Measurements from ENCODE around the gene SCLY.
"Not testable (repeated sequence)": the region's sequence is repeated elsewhere in the genome, so short reads cannot be mapped to it uniquely, and the experiment has no call there.

The SCLY gene

GRCh38 chr2:238042090-238042489, 18.7 kb upstream of the SCLY start:
- DNase-seq = no peak

- DNase-seq = no peak
Measured at GRCh38 chr2:238042849-238043584, 17.8 kb upstream of the SCLY start.

GRCh38 chr2:238043851-238044250, 16.9 kb upstream of the SCLY start:
- no peak for DNase-seq

DNA sequence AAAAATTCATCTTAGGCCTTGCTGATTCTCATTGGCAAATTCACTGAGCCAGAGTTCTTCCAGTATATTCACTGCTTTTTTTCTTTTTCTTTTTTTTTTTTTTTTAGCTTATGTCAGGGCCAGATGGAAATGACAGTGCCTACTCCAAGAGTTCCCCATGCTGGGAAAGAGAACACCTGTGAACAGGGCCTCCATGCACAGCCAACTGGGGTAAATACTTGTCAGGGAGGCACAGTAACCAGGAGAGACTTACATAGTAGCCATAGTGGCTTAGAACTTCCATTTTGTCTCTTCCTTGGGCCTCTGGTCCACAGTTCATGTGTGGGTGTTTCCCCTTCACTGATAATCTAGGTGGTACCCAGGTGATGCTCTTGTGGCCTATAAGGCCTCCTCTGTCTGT, 15.2 kb upstream of the SCLY start:
- no peak for DNase-seq

- DNase-seq = no peak
Measured at GRCh38 chr2:238046725-238047270, 14.0 kb upstream of the SCLY start.

DNA sequence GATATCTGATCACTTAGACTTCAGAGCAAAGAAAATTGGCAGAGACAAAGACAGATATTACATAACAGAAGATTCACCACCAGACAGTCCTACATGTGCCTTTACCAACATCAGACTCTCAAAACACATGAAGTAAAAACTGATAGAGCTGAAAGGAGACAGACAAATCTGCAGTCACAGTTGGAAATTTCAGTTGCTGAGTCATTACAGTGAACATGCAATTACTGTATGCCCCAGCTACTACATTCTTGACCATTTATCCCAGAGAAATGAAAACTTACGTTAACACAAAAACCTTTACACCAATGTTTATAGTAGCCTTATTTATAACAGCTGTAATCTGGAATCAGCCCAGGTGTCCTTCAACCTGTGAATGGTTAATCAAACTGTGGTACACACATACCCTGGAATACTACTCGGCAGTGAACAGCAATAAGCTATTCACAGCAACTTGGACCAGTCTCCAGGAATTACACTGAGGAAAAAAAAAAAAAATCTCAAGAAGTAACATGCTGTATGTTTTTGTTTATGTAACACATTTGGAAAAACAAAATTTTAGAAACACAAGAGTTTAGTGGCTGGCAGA, 7.5 kb upstream of the SCLY start:
- DNase-seq = no peak

DNA sequence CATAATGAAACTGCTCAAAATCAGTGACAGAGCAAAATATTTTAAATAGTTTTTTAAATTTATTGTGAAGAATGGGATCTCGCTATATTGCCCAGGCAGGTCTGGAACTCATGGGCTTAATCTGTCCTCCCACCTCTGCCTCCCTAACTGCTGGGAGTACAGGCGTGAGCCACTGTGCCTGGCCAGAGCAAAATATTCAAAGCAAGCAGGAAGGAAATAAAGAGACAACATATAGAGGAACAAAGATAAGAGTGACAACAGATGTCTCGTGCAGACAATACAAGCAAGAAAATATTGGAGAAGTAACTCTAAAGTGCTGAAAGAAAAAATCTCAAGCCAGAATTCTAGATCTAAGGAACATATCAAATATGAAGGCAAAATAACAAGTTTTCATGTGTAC, 5.0 kb upstream of the SCLY start:
- DNase-seq = no peak

DNA sequence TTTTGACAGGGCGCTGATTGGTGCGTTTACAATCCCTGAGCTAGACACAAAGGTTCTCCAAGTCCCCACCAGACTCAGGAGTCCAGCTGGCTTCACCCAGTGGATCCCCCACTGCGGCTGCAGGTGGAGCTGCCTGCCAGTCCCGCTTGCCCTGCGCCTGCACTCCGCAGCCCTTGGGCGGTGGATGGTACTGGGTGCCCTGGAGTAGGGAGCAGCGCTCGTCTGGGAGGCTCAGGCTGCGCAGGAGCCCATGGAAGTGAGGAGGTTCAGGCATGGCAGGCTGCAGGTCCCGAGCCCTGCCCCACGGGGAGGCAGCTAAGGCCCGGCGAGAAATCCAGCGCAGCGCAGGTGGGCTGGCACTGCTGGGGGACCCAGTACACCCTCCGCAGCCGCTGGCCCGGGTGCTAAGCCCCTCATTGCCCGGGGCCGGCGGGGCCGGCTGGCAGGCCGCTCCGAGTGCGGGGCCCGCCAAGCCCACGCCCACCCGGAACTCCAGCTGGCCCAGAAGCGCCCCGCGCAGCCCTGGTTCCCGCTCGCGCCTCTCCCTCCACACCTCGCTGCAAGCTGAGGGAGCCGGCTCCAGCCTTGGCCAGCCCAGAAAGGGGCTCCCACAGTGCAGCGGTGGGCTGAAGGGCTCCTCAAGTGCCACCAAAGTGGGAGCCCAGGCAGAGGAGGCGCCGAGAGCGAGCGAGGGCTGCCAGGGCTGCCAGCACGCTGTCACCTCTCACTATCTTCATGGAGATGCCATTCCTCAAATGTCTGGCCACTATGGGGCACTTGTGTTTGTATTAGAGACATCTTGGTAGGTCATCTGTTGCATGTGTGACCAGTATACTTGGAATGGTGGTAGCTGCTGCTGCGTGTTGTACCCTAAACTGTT, 2.9 kb upstream of the SCLY start:
- DNase-seq = not testable (repeated sequence)

- DNase-seq = no peak
Measured at GRCh38 chr2:238059505-238059904, 1.3 kb upstream of the SCLY start.

DNA sequence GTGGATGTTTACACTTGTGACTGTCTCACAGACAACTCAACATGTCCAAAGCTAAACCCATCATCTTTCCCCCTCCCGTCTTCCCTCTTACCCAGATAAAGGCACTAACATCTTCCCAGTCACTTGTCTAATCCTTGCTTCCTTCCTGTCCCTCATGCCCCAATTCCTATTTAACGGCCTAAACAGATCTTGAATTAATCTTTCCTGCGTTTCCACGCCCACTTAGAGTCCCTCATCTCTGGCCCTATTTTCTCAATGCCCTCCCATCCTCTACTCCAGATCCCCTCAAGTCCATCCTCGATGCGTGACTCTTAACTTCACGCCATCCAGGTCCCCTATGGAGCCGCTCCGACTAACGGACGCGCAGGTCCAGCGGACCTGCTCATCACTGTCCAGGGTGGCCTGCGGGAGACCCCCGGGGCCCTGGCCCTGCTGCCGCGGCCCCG, 682 bp upstream of the SCLY start:
- DNase-seq = no peak

GRCh38 chr2:238061315-238062202, 758 bp downstream of the SCLY start:
- DNase-seq = no peak

DNA sequence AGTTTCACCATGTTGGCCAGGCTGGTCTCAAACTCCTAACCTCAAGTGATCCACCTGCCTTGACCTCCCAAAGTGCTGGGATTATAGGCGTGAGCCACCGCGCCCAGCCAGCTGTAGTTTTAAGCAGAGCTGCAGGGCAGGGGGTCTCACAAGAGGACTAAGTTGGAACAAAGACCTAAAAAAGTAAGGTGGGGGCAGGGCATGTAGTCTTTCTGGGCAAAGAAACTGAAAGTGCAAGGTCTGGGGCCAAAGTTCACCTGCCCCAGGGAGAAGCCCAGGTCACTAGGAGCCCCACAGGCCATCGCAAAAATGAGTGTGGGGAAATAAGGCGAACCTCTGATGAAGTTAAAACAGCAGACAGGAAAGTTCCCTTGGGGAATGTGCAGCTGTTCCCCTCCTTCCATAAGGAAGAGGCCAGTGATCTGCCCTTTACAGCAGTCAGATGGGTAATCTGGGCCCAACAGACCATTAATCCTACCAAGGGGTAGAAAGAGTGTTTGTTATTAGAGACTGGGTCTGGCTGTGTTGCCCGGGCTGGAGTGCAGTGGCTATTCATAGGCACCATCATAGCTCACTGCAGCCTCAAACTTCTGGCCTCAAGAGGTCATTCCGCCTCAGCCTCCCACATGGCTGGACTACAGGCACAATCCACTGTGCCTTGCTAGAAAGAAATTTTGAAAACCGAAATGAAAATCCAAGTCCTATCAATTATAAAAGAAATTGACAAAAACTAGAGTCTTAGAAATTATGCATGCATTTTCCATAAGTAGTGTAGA, 2.8 kb downstream of the SCLY start:
- no peak for DNase-seq

GRCh38 chr2:238064376-238064775, 3.6 kb downstream of the SCLY start:
- no peak for DNase-seq

GRCh38 chr2:238065071-238065846, 4.5 kb downstream of the SCLY start:
- no peak for DNase-seq

DNA sequence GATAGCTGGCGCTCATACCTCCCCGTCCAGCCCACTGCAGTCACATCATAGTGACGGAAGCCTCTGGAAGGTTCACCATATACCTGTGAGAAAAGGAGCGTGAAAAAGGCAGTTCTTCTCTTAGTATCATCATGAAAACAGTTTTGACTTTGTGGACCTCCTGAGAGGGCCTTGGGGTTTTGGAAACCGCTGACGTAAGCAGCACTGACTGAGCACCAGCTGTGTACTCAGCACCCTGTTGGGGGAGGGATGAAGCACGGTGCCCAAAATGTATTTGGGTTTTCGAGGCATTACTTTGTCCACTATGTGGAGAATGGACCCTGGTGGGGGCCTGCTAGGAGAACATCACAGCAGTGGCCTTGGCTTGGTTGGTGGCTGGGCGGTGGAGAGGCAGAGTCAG, 5.4 kb downstream of the SCLY start:
- no peak for DNase-seq

- not testable (repeated sequence) for DNase-seq
Measured at GRCh38 chr2:238066718-238067117, 5.9 kb downstream of the SCLY start.

GRCh38 chr2:238067939-238068338, 7.1 kb downstream of the SCLY start:
- DNase-seq = no peak

- DNase-seq = no peak
Measured at GRCh38 chr2:238069021-238069709, 8.4 kb downstream of the SCLY start.

- DNase-seq = no peak
Measured at GRCh38 chr2:238069877-238070276, 9.1 kb downstream of the SCLY start.

- DNase-seq = no peak
Measured at GRCh38 chr2:238075397-238075796, 14.6 kb downstream of the SCLY start.

Data from GOT3 (cell line).